Left kidney (tissue), 2 donors: ENCODE measurements around the gene H2BK1. TPM values are rescaled to one million over a fixed set of nuclear protein-coding genes. Genes with fewer than 3 reads are reported as not detected.

ENCODE experiments used
- DNase-seq: peaks from one replicate; pipeline ENCODE4 v3.0.0-alpha.2; 2013
- polyA plus RNA-seq: library from polyadenylated mRNA; unstranded; fragments of 120-200 nt; gene quantifications from one replicate; pipeline ENCODE4 v1.2.1, GENCODE V29; 2013; ENCODE audit not compliant: insufficient read length

The H2BK1 gene
- polyA plus RNA-seq, 1 donor = not detected

GRCh38 chr7:151245360-151246101 is 35.2 kb upstream of the H2BK1 start:
- DNase-seq = peak; percentile 58

DNA sequence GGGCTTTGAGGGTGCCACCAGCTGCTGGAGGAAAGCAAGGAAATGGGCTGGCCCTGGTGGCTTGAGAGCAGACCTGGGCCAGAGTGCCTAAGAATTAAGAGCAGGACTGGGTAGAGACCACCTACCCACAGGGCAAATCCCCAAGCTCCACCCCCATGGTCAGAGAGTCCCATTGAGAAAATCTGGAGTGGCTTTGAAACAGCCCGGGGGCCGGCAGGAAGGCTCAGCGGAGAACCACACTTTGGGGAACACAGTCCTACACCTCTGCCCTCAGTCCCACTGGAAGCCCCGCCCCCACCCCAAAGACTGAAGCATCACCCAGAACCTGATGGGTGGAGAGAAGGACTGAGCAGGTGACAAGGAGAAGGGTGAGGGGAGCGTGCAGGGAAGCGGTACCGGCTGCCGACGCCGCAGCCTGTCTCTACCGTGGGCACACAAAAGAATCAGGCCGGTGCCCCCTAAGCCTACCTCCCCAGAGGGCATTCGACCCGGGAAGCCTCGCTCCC is 34.6 kb upstream of the H2BK1 start:
- no peak for DNase-seq

DNA sequence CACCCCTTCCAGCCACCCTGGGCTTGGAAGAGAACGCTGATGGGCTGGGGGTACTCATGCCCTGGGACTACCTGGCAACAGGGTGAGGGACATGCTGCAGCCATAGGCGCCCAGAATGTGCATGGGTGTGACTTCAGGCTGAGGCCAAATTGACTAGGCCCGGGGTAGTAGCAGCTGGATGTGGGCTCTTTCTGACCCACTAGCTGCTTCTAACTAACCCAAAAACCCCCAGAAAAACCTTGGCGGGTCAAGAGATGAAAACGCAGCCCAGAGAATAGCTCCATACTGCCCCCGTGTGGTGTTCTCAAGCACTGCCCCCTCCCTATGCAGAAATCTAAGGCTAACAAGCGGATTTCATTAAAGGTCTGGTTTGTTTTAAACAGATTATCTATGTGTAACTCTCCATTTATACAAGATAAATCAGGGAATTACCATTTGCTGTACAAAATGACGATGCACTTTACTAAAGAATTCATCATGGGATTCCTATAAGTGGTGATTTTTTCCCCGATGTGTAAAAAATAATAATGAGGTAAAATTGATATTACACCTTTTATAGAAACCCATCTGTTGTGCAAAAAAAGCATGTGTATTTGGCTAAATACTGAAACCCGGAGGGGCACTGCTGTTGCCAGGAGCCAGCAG is 34.0 kb upstream of the H2BK1 start:
- DNase-seq = no peak

GRCh38 chr7:151243408-151244195 is 33.3 kb upstream of the H2BK1 start:
- no peak for DNase-seq

GRCh38 chr7:151243045-151243349 is 32.7 kb upstream of the H2BK1 start:
- no peak for DNase-seq

DNA sequence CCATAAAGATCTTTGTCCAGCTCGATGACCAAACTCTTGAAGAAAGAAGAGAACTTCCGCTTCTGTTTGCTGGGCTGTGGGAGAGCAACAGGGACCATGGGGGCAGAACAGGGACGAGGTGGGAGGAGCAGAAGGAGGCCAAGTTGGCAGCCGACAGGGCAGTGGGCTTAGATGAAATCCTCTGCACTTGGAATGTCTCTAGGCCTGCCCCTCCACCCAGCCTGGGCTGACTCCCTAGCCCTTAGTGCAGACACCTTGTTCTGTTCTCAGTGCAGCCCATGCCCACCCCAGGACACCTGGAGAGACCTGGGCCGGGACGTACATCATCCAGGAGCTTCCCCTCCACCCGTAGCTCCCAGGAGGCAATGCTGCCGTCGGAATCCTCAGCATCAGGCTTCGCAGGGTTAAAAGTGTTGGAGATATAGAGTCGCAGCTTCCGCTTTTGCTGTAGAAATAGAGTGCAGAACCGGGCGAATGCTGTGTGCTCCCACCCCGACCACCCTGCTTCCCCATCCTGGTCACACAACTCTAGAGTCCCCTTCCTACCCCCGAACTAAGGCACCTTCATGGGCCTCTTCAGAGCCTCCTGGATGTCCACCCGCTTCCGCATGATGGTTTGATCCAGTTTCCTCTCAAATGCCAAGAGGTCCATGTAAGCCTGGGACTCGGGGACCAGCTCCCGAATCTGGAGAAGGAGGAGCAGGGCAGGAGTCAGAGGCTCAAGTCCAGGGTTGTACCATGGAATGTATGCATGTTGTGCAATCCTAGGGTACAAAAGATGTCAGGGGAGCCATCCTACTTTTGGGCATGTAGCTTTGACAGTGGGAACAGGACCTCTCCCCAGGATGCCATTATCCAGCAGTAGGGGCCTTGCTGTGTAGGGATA is 32.1 kb upstream of the H2BK1 start:
- DNase-seq = no peak

DNA sequence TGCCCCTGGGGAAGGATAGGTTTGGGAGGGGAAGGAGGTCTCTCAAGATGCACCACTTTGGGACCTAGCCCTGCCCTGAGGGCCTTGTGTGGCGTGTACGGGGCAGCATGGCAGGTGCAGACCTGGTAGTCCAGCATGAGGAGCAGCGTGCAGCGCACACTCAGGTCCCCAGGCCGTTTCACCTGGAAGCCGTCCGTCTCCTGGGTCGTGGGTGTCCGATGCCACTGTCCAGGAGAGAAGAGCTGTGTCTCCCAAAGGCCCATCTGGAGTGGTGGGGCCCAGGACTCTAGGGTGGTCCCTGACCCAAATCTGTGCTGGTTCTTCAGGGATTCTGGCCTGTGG is 31.4 kb upstream of the H2BK1 start:
- no peak for DNase-seq

DNA sequence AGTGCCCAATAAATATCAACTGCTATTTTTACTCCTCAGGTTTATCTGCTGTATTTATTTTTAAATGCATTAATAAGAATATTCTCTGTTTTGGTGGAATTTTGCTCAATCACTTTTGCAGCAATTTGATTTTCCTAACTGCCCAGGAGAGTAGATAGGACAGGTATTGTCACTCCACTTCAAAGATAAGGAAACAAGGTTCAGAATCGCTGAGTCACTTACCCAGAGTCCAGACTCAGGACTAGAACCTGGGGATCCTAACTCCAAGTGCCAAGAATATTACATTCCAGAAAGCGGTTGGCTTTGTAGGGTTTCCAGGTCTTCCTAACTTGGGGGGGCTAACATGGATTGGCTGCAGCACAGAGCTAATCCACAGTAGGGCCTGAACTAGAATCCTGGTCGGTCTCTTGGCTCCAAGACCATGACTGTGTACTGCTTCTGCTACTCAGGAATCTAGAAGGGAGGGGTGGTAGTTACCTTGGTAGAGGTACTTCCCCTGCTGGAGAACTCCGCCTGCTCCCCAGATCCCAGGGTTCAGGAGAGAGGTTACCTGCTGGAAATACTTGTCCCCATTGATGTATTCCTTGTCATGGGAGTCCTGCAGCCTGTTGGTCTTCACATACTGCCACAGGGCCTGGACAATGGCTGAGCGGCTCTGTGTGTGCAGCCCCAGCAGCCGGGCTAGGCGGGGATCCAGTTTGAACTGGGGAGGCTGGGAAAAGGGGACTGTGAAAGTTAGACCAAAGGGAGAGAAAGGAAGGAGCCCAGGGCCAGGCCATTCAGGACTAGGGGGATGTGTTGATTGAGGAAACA is 30.9 kb upstream of the H2BK1 start:
- no peak for DNase-seq

DNA sequence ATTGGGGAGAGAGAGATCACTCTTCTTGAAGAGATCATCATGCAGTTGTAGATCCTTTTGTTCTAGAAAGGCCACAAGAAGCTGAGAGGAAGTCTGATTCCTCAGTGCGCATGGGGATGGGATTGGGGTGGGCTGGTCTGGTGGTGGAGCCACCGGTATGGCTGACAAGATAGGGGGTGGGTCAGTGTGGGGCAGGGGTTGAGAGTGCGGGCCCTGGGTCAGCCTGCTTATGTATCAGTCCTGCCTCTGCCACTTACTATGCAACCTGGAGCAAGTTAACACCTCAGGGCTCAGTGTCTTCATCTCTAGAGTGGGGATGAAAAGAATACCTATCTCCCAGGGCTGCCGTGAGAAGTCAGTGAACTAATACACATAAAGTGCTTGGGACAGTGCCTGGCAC is 30.2 kb upstream of the H2BK1 start:
- no peak for DNase-seq

DNA sequence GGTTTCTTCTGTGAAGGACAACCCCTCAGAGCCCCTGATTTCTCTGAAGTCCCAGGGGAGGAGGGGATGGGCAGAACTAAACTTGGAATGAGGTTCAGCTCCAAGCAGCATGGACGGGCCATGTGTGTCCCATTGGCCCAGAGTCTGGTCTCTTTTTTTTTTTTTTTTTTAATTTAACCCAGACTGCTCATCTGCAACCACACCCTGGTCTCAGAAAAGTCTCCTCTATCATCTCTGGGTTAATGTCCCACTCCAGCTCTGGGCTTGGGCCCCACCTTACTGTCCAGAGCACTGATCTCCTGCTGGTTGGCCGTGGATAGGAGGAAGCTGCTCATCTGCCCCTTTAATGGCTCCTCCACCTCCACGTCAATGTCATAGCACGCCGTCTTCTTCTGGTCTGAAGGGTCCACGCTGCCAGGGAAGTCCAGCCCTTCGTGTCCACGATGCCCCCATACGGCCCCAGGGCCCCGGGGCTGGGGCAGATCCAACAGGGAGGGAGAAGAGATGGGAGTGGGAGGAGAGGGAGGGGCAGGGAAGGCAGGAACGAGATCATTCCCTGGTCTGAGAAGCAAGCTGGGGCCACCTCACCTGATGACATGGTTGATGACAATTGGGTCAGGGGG is 29.7 kb upstream of the H2BK1 start:
- no peak for DNase-seq

DNA sequence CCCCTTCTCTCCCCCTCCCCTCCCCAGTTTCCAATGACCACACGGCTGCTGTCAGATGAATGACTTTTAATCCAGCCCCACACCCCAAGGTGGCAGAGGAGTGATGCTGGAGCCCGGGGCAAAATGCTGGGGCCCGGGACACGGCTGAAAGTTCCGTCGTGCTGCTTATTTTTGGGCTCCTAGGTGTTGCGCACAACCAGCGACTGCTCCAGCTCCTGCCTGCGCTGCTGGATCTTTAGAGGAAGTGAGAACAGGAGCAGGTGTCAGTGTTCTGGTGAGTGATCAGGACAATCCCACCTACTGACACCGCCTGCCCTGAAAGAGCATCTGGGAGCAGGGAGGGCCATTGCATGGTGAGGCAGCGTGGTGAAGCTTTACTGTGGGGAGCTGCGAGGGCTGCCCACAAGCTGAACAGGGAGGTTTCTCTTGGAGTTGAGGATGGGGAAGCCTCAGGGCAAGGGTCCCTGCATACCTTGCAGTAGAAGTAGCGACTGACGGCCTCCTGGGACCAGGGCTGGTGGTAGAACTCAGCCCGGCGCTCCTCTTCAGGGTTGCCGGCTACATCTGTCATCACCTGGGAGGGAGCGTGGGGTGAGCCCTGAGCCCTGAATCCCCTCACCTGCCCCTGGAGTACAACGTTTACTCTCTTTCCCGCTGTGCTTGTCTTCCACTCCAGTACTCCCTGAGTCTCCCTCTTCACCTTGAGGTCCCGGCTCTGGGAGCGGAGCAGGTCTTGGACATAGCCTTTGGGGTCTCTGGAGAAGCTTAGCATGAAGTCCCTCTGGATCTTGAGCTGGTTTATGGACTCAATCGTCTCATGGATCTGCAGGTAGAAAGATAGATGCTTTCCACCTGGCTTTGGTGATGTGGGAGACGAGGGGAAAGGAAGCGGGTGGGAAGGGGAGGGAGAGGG is 28.9 kb upstream of the H2BK1 start:
- no peak for DNase-seq

DNA sequence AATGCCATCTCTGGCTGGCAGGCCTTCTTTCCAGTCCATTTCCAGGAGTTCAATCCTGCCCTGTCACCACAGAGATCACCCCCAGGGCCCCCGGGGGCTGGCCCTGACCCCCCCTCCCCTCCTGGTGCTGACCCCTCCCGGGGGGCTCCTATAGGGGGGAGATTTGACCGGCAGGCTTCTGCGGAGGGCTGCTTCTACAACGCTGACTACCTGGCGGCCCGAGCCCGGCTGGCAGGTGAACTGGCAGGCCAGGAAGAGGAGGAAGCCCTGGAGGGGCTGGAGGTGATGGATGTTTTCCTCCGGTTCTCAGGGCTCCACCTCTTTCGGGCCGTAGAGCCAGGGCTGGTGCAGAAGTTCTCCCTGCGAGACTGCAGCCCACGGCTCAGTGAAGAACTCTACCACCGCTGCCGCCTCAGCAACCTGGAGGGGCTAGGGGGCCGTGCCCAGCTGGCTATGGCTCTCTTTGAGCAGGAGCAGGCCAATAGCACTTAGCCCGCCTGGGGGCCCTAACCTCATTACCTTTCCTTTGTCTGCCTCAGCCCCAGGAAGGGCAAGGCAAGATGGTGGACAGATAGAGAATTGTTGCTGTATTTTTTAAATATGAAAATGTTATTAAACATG is 28.0 kb upstream of the H2BK1 start:
- DNase-seq = no peak

DNA sequence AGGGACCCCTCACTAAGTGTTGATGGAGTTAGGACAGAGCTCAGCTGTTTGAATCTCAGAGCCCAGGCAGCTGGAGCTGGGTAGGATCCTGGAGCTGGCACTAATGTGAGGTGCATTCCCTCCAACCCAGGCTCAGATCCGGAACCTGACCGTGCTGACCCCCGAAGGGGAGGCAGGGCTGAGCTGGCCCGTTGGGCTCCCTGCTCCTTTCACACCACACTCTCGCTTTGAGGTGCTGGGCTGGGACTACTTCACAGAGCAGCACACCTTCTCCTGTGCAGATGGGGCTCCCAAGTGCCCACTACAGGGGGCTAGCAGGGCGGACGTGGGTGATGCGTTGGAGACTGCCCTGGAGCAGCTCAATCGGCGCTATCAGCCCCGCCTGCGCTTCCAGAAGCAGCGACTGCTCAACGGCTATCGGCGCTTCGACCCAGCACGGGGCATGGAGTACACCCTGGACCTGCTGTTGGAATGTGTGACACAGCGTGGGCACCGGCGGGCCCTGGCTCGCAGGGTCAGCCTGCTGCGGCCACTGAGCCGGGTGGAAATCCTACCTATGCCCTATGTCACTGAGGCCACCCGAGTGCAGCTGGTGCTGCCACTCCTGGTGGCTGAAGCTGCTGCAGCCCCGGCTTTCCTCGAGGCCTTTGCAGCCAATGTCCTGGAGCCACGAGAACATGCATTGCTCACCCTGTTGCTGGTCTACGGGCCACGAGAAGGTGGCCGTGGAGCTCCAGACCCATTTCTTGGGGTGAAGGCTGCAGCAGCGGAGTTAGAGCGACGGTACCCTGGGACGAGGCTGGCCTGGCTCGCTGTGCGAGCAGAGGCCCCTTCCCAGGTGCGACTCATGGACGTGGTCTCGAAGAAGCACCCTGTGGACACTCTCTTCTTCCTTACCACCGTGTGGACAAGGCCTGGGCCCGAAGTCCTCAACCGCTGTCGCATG is 27.2 kb upstream of the H2BK1 start:
- no peak for DNase-seq

DNA sequence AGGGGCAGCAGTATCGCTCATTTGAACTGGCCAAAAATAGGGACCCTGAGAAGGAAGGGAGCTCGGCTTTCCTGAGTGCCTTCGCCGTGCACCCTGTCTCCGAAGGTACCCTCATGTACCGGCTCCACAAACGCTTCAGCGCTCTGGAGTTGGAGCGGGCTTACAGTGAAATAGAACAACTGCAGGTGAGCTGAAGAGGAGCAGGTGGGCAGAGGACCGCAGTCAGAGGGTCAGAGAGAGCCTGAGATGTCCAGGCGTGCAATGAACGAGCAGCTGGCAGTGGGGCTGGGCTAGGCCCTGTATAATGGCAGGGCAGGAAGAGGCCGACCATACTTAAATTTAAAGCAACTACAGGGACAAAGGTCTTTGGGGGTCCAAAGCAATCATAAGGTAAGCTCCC is 26.1 kb upstream of the H2BK1 start:
- no peak for DNase-seq

GRCh38 chr7:151235091-151235787 is 25.0 kb upstream of the H2BK1 start:
- no peak for DNase-seq

DNA sequence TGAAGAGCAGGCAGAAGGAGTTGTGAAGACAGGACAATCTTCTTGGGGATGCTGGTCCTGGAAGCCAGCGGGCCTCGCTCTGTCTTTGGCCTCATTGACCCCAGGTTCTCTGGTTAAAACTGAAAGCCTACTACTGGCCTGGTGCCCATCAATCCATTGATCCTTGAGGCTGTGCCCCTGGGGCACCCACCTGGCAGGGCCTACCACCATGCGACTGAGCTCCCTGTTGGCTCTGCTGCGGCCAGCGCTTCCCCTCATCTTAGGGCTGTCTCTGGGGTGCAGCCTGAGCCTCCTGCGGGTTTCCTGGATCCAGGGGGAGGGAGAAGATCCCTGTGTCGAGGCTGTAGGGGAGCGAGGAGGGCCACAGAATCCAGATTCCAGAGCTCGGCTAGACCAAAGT is 23.5 kb upstream of the H2BK1 start:
- no peak for DNase-seq

DNA sequence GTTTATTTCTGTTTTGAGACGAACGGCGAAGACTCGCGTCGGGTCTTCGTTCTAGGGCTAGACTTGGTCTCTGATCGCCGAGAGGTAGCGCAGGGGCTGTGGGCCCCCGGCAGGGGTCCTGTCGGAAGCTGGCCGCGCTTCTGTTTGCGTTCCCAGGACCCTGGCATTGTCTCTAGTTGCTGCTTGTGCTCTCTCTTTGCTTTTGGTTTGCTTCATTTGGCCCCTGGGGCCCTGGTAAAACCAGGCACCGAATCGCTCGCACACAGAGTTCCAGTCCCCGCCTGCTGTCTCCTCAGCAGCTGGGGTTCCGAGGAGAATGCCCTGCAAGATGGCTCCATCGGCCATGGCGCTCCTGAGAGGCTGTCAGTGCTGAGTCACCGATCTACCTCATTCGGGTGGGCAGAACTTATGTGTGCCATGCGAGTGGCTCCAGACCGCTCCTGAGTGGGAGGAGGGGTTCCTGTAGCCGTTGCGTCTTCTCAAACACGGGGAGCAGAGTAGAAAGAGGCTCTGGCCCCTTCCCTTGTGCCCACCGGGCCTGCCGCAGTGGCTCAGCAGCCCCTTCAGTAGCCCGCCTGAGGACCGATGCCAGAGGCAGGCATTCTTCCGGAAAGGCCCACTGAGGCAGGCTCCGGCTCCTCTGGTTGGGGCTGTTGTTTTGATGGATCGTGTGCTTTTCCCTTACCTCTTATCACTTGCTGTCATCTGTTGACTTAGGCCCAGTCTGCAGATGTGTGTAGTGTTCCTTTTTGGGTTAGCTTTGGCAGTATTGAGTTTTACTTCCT is 22.8 kb upstream of the H2BK1 start:
- no peak for DNase-seq
